ENCODE measurements around the gene EPB41L1.

EPB41L1 gene

GRCh38 chr20:36237477-36237876 is 82.9 kb downstream of the EPB41L1 start:
- intact Hi-C loops (cut with DNase I) = no loop called here
- DNase-seq = no peak

GRCh38 chr20:36238153-36238552 is 83.6 kb downstream of the EPB41L1 start:
- intact Hi-C loops (cut with DNase I) = no loop called here
- no peak for DNase-seq

DNA sequence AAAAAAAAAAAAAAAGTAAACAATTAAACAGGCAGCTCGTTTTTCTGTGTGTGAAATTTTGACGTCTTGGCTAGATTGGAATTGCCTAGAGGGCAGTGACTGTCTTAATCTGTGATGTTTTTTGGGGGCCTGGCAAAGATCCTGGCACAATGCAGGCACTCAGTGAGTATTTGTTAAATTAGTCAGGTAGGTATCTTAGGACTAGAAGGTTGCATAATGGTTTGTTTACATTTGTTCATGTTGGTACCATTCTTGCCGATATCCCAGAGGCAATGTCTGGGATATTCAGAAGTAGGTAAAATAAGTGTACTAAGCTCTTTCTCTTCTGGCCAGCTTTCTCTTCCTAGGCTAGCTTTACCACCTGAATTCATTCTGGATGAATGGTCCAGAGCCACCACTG is 84.2 kb downstream of the EPB41L1 start:
- DNase-seq = no peak
- intact Hi-C loops (cut with DNase I) = no loop called here

DNA sequence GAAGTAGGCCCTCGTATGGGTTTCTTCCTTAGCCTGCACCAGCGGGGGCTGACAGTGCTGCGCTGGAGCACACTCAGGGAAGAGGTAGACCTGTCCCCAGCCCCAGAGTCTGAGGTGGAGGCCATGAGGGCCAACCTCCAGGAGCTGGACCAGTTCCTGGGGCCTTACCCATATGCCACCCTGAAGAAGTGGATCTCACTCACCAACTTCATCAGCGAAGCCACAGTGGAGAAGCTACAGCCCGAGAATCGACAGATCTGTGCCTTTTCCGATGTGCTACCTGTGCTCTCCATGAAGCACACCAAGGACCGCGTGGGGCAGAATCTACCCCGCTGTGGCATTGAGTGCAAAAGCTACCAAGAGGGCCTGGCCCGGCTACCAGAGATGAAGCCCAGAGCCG is 85.5 kb downstream of the EPB41L1 start:
- no peak for DNase-seq

DNA sequence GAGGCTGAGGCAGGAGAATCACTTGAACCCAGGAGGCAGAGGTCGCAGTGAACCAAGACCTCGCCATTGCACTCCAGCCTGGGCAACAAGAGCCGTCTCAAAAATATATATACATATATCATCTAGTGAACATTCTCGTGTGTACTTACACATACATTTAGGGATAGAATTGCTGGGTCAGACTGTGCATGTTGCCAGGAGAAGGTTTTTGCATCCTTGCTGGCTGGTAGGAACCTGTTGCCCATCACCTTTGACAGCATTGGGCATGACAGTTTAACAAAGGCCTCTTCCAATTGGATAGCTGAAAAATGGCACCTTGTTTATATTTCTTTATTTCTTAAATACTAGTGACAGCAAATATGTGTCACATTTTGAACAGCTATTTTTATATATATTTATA is 87.1 kb downstream of the EPB41L1 start:
- no peak for DNase-seq
- intact Hi-C loops (cut with DNase I) = no loop called here

More for the DNA sequence above, 85.5 kb downstream of the EPB41L1 start:
- intact Hi-C loops (cut with DNase I) = no loop called here

- intact Hi-C loops (cut with DNase I) = no loop called here
- no peak for DNase-seq
Observed at GRCh38 chr20:36243726-36244125, 89.2 kb downstream of the EPB41L1 start.

DNA sequence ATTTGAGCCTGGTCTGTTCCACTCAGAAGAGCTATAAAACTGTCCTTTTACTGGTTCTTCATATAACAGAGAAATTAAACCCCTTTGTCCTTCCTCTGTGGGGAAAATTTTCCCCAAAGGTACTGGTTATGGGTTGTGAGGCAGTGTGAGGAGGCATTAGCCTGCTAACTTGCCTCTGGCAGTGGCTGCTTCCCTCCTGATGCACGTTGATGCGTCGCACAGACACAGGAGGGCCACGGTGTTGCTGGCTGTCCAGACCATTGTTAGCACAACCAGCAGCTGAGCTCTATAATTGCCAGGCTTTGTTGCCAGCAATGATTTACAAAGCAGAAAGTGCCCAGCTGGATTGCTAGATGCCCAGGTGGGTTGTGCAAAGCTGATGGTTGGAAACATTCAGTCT is 91.9 kb downstream of the EPB41L1 start:
- no peak for DNase-seq
- intact Hi-C loops (cut with DNase I) = no loop called here

DNA sequence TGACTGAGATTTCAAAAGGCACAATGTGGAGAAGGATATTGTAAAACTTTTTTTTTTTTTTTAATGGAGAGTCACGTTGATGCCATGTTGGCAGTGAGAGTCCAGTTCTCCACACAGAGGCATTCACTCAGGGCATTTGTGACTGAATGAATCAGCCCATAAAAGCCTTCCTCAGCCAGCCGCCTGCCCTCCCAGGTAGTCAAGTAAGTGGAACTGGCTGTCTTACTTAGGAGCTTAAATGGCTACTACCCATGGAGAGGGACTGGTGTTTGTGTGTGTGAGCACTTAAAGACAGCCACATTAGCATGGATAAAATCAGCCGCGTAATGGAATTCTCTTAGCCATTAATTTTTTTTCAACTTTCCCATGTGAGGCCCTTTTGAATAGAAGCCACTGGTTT is 94.3 kb downstream of the EPB41L1 start:
- DNase-seq = peak in 10 of 42 donors; percentile 21 to 63 (median 33)
- intact Hi-C loops (cut with DNase I) = no loop called here

DNA sequence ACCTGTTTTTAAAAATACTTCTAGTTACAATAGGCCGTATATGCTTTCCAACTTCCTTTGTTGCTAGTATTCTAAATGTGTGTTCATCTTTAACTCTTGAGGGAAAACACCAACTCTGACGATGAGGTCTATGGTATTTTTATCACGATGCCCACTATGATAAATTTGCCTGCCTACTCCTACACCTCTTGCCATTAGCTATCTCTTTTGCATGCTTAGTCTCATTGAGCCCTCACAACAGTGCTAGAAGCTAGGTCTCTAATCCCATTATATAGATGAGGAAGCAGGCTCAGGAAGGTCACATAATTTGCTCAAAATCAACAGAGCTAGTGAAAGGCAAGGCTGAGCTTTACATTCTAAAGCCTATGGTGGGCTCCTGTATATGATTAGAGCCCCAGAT is 94.9 kb downstream of the EPB41L1 start:
- DNase-seq = no peak
- intact Hi-C loops (cut with DNase I) = no loop called here

GRCh38 chr20:36251426-36251825 is 96.9 kb downstream of the EPB41L1 start:
- intact Hi-C loops (cut with DNase I) = no loop called here
- DNase-seq = no peak

DNA sequence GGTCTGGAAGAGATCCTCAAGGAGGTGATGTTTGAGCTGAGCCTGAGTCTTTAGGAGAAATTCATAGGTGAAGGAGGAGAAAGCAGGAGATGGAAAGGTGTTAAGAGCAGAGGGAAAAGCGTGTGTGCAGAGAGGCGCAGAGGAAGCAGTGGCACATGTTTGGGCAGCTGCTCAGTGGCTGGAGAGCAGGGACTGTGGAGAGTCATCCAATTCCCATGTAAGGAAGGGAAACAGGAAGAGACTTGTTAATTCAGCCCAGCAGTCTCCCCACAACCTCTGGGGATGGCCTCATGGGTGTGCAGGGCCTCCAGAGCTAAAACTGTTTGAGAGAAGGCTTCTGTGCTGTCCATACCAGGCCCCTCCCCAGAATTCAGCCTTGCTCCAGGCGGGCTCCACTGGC is 98.0 kb downstream of the EPB41L1 start:
- no peak for DNase-seq
- intact Hi-C loops (cut with DNase I) = no loop called here

DNA sequence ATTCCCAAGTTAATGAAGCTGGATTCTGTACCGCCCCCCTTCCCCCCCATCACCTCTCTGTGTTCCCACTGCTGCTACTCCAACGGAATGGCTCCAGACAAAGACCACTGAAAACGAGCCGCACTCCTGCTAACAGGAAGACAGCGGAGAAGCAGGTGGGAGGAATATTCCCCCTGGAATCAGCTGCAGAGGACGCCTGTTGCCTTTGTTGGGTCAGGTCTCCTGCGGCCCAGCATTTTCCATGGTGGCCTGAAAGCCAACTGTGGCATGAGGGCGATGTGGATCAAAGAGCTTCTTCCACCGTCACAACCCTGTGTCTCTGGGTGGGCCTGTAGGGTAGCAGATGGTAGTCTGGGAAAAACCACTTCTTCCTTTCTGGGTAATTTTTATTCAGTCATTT is 98.5 kb downstream of the EPB41L1 start:
- intact Hi-C loops (cut with DNase I) = no loop called here
- DNase-seq = no peak

DNA sequence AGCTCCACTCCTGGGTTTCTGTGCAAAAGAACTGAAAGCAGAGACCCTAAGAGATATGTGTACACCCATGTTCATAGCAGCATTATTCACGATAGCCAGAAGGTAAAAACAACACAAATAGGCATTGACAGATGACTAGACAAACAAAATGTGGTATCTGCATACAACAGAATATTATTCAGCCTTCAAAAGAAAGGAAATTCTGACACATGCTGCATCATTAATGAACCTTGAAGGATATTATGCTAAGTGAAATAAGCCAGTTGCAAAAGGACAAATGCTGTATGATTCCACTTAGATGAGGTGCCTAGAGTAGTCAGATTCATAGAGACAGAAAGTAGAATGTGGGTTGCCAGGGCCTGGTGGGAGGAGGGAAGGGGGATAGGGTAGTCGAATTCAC is 99.5 kb downstream of the EPB41L1 start:
- no peak for DNase-seq
- intact Hi-C loops (cut with DNase I) = no loop called here

DNA sequence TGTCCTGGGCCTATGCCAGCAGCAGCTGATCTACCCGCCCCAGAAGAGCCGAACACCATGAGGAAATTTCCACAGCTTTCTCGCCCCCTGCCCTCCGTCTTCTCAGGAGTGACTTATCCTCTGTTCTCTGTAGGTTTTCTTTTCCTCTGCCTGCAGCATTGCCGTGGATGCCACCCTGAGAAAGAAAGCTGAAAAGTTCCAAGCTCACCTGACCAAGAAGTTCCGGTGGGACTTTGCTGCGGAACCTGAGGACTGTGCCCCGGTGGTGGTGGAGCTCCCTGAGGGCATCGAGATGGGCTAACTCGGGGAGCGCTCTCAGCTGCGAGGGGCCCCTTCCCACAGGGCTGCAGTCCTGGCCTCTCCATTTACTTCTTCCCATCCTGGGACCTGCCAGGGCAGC is 100.9 kb downstream of the EPB41L1 start:
- DNase-seq = peak in 4 of 42 donors; percentile 16 to 38 (median 29)

DNA sequence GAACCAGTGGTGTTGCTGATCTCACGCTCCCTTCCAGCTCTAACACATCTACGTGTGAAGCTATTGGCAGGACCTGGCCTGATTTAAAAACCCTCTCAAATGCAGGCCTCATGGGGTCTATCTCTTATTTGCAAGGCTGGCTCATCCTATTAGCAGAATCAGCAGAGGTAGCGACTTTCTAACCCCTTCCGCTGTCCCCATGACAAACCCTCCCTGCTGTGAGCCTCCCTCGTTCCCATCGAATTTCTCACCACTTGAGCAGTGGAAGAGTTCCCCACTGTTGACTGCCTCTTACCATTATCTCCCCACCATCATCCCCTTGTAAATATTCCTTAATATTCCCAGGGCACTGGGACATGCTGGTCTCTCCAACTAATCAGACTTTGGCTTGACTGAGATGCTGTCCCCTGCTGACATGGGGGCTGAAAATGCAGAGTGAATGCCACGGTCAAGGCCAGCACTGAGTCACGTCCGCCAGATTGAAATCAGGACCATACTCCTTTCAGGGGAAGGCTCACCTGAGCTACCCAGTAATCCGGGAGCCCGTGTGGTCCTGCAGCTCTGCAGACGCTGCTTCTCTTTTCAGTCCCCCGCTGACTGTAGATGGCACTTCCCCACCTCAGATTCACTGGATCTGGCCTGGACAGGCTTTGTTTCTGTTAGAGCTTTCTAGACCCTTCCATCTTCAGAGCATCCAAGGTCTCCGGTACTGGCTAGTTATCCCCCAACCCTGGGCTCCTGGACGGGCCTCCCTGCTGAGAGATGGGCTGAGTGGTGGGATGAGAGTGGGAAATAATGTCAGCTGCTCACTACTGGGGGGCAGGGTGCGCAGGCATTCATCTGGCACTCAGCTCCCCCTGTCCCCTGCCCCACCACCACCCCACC is 104.9 kb downstream of the EPB41L1 start:
- intact Hi-C loops (cut with DNase I) = no loop called here
- DNase-seq = no peak

More for the DNA sequence above, 100.9 kb downstream of the EPB41L1 start:
- intact Hi-C loops (cut with DNase I) = no loop called here

GRCh38 chr20:36260316-36260715 is 105.8 kb downstream of the EPB41L1 start:
- DNase-seq = no peak
- intact Hi-C loops (cut with DNase I) = no loop called here

DNA sequence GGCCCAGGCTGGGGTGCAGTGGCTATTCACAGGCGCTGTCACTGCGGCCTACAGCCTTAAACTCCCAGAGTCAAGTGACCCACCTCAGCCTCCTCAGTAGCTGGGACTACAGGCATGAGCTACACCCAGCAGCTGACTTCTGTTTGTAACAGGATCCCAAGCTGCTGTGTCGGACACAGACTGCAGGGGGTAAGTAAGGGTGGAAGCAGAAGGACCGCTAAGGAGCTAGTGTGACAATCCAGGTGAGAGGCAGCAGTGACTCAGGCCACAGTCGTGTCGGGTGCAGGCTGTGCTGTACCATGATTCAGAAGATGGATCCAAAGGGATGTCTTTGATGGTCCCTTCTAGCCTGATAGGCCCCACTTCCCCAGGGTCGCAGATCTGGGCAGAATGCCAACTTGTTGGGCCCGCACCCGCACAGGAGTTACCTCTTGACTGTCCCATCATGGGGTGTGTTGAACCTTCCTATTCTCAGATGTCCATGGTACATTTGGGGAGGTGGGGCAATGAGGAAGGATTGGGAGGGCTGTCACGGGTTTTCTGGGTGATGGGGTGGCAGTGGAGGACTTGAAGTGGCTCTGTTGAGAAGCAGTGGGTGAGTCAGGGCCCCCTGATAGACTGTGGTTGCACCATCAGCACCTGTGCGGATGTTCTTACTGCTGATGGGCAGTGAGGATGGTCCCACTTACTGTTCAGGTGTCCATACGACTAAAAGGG is 107.0 kb downstream of the EPB41L1 start:
- intact Hi-C loops (cut with DNase I) = no loop called here
- DNase-seq = no peak

GRCh38 chr20:36262440-36262839 is 107.9 kb downstream of the EPB41L1 start:
- intact Hi-C loops (cut with DNase I) = no loop called here
- no peak for DNase-seq

DNA sequence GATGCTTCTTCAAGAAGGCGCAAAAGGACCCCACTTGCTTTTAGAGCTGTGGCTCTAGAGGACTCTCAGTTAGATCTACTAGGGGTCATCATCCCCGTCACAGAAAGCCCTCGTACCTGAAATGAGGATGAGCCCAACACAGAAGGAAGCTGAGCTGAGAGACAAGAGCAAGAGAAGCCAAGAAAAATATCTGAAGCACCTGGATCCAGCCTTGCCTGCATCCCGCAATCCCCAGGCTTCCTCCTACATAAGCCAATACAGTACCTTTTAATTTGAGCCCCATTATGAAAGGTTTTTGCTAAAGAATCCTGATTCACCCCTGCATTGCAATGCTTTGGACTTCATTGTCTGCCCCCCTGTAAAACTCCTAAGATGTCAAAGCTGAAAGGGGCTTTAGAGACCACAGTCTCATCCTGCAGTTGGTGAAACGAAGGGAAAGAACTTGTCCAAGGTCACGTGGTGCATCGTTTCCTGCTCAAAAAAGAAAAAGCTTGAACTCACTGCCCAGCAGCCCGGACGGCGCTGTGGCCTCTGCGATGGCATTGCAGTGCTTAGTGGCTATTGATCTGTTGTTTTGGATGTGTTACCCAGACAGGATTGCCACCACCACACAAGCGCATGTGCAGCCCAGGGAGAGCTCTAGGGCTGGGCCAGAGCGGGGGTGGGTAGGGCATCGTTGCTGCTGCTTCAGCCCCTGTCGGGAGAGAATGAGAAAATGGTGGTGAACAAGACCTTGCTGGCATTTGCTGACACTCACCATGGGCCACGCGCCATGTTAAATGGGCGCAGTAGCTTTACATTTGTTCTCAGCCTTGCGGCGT is 110.1 kb downstream of the EPB41L1 start:
- intact Hi-C loops (cut with DNase I) = no loop called here
- DNase-seq = peak in 1 of 42 donors; percentile 3

- DNase-seq = peak in 1 of 42 donors; percentile 4
- intact Hi-C loops (cut with DNase I) = no loop called here
Observed at GRCh38 chr20:36266189-36266588, 111.6 kb downstream of the EPB41L1 start.
